Measurements from ENCODE around the gene SPATA31E1. TPM values are rescaled to one million over a fixed set of nuclear protein-coding genes. Genes with fewer than 3 reads are reported as not detected.
"Not testable (repeated sequence)": the region's sequence is repeated elsewhere in the genome, so short reads cannot be mapped to it uniquely, and the experiment has no call there.

SPATA31E1 gene
- total and polyA plus RNA-seq, 10 donors: not detected

DNA sequence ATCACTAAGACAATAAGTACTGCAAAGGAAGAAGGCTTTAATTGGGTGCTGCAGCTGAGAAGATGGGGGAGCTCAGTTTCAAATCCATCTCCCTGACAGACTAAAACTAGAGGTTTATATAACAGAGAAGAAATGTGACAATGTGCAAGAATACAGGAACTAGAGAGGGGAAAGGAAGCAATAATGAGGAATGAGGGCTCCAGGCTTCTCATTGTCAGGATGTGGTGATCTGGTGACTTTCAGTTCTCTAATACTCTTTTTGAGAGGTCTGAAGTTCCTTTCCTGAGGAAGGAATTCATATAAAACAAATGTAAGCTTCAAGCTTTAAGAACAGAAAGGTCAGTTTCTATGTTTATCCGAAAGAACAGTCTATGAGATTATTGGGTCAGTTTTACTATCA is 42.5 kb upstream of the SPATA31E1 start:
- no peak for DNase-seq
- Histone ChIP-seq H3K9me3 (no peaks in the 10 kb centered on the region), H3K27me3 (replicated peaks in 1 of 7) (peaks cover 0 to 13% (median 0%) of the 10 kb centered on the region in 7 donors), H3K27ac (no peak overlapping the region), H3K4me3 (no peak overlapping the region), H3K4me1 (no peaks in the 10 kb centered on the region), H3K36me3 (no peaks in the 10 kb centered on the region)
- intact Hi-C loops (cut with DNase I; ENCODE audit: low total_unique reads): no loop called here
- 40 to 80% (median 48%) methylated on average over 1 of the region's 1 CpG for WGBS, 5 donors
- TF ChIP-seq POLR2AphosphoS5 (IDR thresholded peaks at IDR 0.05) (no peak), POLR2A (IDR thresholded peaks at IDR 0.05) (no peak)
- TF ChIP-seq, protein P1, sequence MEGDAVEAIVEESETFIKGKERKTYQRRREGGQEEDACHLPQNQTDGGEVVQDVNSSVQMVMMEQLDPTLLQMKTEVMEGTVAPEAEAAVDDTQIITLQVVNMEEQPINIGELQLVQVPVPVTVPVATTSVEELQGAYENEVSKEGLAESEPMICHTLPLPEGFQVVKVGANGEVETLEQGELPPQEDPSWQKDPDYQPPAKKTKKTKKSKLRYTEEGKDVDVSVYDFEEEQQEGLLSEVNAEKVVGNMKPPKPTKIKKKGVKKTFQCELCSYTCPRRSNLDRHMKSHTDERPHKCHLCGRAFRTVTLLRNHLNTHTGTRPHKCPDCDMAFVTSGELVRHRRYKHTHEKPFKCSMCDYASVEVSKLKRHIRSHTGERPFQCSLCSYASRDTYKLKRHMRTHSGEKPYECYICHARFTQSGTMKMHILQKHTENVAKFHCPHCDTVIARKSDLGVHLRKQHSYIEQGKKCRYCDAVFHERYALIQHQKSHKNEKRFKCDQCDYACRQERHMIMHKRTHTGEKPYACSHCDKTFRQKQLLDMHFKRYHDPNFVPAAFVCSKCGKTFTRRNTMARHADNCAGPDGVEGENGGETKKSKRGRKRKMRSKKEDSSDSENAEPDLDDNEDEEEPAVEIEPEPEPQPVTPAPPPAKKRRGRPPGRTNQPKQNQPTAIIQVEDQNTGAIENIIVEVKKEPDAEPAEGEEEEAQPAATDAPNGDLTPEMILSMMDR (IDR thresholded peaks at IDR 0.05 in 8 of 11, conservative IDR thresholded peaks at IDR 0.05 in 3 of 11): no peak

DNA sequence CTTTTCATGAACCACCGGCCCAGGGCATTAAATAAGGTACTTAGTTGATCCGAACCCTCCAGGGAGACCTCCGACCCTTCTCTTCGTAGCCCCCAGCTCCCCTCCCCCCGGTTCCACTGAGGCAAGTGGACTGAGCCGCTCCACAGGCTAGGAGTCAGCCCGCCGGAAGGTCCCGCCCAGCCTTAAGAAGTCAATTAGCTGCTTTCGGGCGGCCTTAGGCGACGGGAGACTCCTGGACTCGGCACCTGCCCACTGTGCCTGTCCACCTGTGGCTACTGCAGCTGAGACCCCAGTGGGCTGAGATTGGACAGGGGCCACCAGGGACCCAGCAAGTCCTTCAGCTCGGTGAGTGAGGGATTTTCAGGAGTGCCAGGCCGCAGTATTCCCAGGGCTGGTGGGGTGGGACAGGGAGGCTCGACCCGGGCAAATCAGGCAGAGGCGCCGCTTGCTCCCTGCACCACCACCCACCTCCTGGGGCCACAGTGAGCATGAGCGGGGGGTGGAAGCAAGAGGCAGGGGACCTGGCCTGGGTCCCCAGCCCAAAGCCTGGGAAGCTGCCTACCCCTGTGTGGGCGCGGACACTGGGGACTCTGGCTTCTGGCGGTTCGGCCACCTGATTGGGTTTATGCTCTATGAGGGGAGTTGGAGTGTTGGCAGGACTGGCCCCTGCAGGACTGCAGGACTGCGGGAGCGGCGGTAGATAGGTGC is 39.6 kb upstream of the SPATA31E1 start:
- Histone ChIP-seq H3K4me1 (no peaks in the 10 kb centered on the region), H3K36me3 (no peaks in the 10 kb centered on the region), H3K27ac (no peak overlapping the region), H3K4me3 (no peak overlapping the region), H3K27me3 (replicated peaks in 1 of 7) (peaks cover 0 to 13% (median 0%) of the 10 kb centered on the region in 7 donors), H3K9me3 (no peaks in the 10 kb centered on the region)
- intact Hi-C loops (cut with DNase I; ENCODE audit: low total_unique reads): no loop called here
- DNase-seq: no peak
- 94 to 99% (median 94%) methylated on average over 17 to 28 of the region's 28 CpGs for WGBS, 5 donors
- TF ChIP-seq POLR2A (IDR thresholded peaks at IDR 0.05): no peak
- no peak for TF ChIP-seq POLR2AphosphoS5 (IDR thresholded peaks at IDR 0.05)
- TF ChIP-seq, protein P1 (IDR thresholded peaks at IDR 0.05 in 8 of 11, conservative IDR thresholded peaks at IDR 0.05 in 3 of 11): no peak

DNA sequence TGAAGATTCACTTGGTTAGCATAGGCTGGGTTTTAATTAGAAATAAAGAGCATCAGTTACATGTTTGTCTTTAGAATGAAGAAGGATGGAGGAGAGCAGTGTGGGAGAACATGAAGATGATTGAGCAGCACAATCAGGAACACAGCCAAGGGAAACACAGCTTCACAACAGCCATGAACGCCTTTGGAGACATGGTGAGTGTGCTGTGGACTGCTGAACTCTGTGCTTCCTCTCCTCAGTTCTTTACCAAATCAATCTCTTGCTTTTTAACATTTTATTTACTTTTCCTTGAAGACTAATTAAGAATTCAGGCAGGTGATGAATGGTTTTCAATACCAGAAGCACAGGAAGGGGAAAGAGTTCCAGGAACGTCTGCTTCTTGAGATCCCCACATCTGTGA is 38.2 kb upstream of the SPATA31E1 start:
- no peak overlapping the region for H3K4me3 ChIP-seq
- peaks cover 0 to 13% (median 0%) of the 10 kb centered on the region in 7 donors for H3K27me3 ChIP-seq (replicated peaks in 1 of 7)
- intact Hi-C loops (cut with DNase I; ENCODE audit: low total_unique reads): no loop called here
- TF ChIP-seq POLR2AphosphoS5 (IDR thresholded peaks at IDR 0.05) (no peak), POLR2A (IDR thresholded peaks at IDR 0.05) (no peak)
- TF ChIP-seq, protein P1 (IDR thresholded peaks at IDR 0.05 in 8 of 11, conservative IDR thresholded peaks at IDR 0.05 in 3 of 11): no peak
- H3K4me1 ChIP-seq: no peaks in the 10 kb centered on the region
- 26 to 49% (median 38%) methylated on average over 2 of the region's 2 CpGs for WGBS, 5 donors
- no peak overlapping the region for H3K27ac ChIP-seq
- H3K36me3 ChIP-seq: no peaks in the 10 kb centered on the region
- no peak for DNase-seq
- no peaks in the 10 kb centered on the region for H3K9me3 ChIP-seq

DNA sequence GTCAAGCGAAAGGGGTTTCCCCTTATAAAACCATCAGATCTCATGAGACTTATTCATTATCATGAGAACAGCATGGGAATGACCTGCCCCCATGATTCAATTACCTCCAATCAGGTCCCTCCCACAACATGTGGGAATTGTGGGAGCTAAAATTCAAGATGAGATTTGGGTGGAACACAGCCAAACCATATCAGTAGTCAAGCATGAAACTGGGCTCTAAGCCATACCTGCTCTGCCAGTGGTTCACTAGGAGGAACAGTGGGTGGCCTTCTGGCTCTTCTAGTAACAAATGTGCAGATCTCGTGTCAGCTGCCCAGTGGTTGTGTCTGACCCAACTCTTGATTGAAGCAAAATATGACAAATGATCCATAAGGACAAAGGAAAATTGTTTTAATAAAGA is 34.9 kb upstream of the SPATA31E1 start:
- H3K4me3 ChIP-seq; intact Hi-C loops (cut with DNase I; ENCODE audit: low total_unique reads); H3K9me3 ChIP-seq; DNase-seq; H3K36me3 ChIP-seq; H3K27ac ChIP-seq; H3K27me3 ChIP-seq (replicated peaks in 1 of 7); H3K4me1 ChIP-seq: not testable (repeated sequence)
- WGBS, 5 donors: 67 to 87% (median 83%) methylated on average over 2 of the region's 2 CpGs

Data from spleen (tissue), 11 donors.